Skeletal muscle tissue (tissue), 4 donors: ENCODE data around the gene BGN. TPM values are rescaled to one million over a fixed set of nuclear protein-coding genes. Genes with fewer than 3 reads are reported as not detected.

Experiments
- H3K27ac ChIP-seq: one replicate; pipeline ENCODE4 v1.7.0; 2013; ENCODE audit warnings: mild to moderate bottlenecking, low read depth, low read length, inconsistent platforms
- H3K27me3 ChIP-seq, 3 donors: one replicate each; pipeline ENCODE4 v1.7.0; 2013; ENCODE audit warnings: low read length in 3 of 3; ENCODE audit not compliant: control insufficient read depth in 3 of 3, insufficient read depth in 3 of 3
- H3K36me3 ChIP-seq, 3 donors: one replicate each; pipeline ENCODE4 v1.7.0; 2013; ENCODE audit warnings: low read length in 3 of 3; ENCODE audit not compliant: control insufficient read depth in 3 of 3, insufficient read depth in 3 of 3
- H3K4me1 ChIP-seq, 3 donors: one replicate each; pipeline ENCODE4 v1.7.0; 2013; ENCODE audit warnings: low read length in 3 of 3, mild to moderate bottlenecking in 3 of 3; ENCODE audit not compliant: control insufficient read depth in 3 of 3, insufficient read depth in 3 of 3
- H3K4me3 ChIP-seq, 3 donors: one replicate each; pipeline ENCODE4 v1.7.0; 2013; ENCODE audit warnings: low read length in 3 of 3
- H3K9ac ChIP-seq, 3 donors: one replicate each; pipeline ENCODE4 v1.7.0; 2013; ENCODE audit warnings: low read length in 3 of 3, mild to moderate bottlenecking in 3 of 3, moderate library complexity in 2 of 3, low read depth in 1 of 3
- H3K9me3 ChIP-seq, 3 donors: one replicate each; pipeline ENCODE4 v1.7.0; 2013; ENCODE audit warnings: low read length in 3 of 3; ENCODE audit not compliant: control insufficient read depth in 3 of 3
- total RNA-seq: library from RNA; depleted of rRNA; stranded (reverse); fragments of >200 nt; gene quantifications from one replicate; pipeline ENCODE4 v1.2.3, GENCODE V29; 2014
- donor health status: Osteomylitis.

BGN gene
- total RNA-seq, 1 donor from 2014 or later, result 24.5 TPM

DNA sequence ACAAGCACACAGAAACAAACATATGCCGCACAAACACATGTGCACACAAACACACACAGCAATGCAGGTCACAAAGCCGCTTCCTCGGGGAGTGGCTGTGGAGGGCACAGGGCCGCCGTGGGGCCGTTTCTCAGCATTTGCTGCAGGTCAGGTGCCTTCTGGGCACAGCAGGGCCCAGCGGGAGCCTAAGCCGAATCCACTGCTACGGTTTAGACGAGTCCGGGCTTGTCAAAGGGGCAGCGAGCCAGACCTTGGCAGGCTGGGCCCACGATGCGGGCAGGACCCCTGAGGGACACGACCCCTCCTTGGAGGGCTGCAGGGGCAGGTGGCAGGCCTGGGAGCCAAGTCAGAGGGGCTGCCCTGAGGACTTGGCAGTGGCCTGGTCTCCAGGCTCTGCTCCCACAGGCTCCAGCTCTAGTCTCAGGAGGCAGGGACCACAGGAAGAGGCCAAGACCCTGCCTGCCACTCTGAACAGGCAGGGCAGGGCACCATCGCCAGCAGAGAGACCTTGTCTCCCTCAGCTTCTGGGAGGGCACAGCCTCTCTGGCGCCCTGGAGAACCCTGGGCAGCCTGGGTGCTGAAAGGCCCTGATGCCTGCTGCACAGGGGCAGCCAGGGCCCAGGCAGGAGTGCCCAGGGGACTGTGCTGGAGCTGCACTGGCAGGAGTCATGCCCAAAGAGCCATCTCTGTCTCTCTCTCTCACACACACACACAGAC, 17.2 kb downstream of the BGN start:
- Histone ChIP-seq H3K4me3 (no peak overlapping the region), H3K27ac (no peak overlapping the region), H3K4me1 (peaks cover 0 to 14% (median 6%) of the 10 kb centered on the region in 3 donors)

GRCh38 chrX:153512501-153512893, 17.7 kb downstream of the BGN start:
- Histone ChIP-seq H3K9me3 (no peaks in the 10 kb centered on the region), H3K9ac (no peak overlapping the region), H3K27me3 (peaks cover 0 to 23% (median 5%) of the 10 kb centered on the region in 3 donors)

More for the DNA sequence above, 17.2 kb downstream of the BGN start:
- no peak overlapping the region for H3K9ac ChIP-seq
- H3K27me3 ChIP-seq, result peaks cover 0 to 20% (median 5%) of the 10 kb centered on the region in 3 donors
- no peaks in the 10 kb centered on the region for H3K36me3 ChIP-seq
- H3K9me3 ChIP-seq, result no peaks in the 10 kb centered on the region

GRCh38 chrX:153513265-153513664, 18.5 kb downstream of the BGN start:
- H3K9ac ChIP-seq, result no peak overlapping the region

More at GRCh38 chrX:153512501-153512893, 17.7 kb downstream of the BGN start:
- peaks cover 0 to 9% (median 5%) of the 10 kb centered on the region in 3 donors for H3K4me1 ChIP-seq
- no peak overlapping the region for H3K4me3 ChIP-seq
- H3K36me3 ChIP-seq, result no peaks in the 10 kb centered on the region
- H3K27ac ChIP-seq, result no peak overlapping the region

GRCh38 chrX:153514259-153514658, 19.5 kb downstream of the BGN start:
- Histone ChIP-seq H3K27me3 (peaks cover 9 to 35% (median 14%) of the 10 kb centered on the region in 3 donors), H3K27ac (no peak overlapping the region), H3K4me1 (peaks cover 0 to 4% (median 0%) of the 10 kb centered on the region in 3 donors), H3K9me3 (no peaks in the 10 kb centered on the region), H3K4me3 (no peak overlapping the region), H3K9ac (no peak overlapping the region), H3K36me3 (no peaks in the 10 kb centered on the region)

More at GRCh38 chrX:153513265-153513664, 18.5 kb downstream of the BGN start:
- Histone ChIP-seq H3K27me3 (peaks cover 1 to 25% (median 6%) of the 10 kb centered on the region in 3 donors), H3K4me3 (no peak overlapping the region), H3K36me3 (no peaks in the 10 kb centered on the region), H3K4me1 (peaks cover 0 to 4% (median 0%) of the 10 kb centered on the region in 3 donors), H3K9me3 (no peaks in the 10 kb centered on the region), H3K27ac (no peak overlapping the region)

DNA sequence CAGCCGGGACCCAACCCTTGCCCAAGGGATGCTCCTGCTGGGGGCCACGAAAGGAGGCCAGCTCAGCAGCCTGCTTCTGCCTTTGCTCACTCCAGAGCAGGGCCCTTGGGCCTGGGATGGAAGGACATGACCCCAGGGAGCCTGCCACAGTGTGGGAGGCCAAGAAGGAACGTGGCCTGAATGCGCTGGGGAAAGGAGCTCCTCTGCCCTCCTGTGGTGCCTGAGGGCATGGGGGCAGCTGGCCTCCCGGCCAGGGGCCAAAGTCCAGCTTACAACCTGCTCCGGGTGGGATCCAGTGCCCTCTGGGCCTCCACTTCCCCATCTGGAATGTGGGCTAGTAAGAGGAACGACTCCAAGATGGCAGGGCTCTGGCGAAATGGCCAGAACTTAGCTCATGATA, 20.7 kb downstream of the BGN start:
- Histone ChIP-seq H3K36me3 (no peaks in the 10 kb centered on the region), H3K9me3 (no peaks in the 10 kb centered on the region), H3K27me3 (peaks cover 11 to 38% (median 23%) of the 10 kb centered on the region in 3 donors), H3K27ac (no peak overlapping the region), H3K4me1 (peaks cover 0 to 4% (median 0%) of the 10 kb centered on the region in 3 donors), H3K4me3 (no peak overlapping the region), H3K9ac (no peak overlapping the region)

- H3K4me1 ChIP-seq, result peaks cover 0 to 6% (median 0%) of the 10 kb centered on the region in 3 donors
- H3K4me3 ChIP-seq, result no peak overlapping the region
- peaks cover 15 to 40% (median 29%) of the 10 kb centered on the region in 3 donors for H3K27me3 ChIP-seq
Measured at GRCh38 chrX:153516073-153516472, 21.3 kb downstream of the BGN start.

DNA sequence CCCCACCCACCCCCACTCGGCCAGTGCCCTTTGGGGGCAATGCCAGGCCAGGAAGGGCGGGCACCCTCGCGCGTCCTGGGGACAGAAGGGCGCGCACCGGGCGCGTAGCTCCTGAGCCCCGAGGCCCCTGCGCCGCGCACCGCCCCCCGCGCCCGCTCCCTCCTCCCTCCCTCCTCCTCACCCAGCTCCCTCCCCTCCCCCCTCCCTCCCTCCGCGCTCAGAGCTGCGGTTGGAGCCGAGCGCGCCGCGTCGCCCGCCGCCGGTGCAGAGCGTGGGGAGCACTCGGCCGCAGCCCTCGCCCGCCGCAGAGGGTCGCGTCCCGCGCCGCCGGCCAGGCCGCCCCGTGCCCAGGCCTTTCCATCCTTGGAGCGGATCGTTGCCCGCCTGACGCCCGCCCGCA, 22.6 kb downstream of the BGN start, which contains the start of gene ATP2B3:
Gene ATP2B3 (plus strand): TSS at position 220 of the 400 bp plus-strand sequence. CDS start 18,606 bp downstream, outside the sequence.
- Histone ChIP-seq H3K27ac (no peak within 1 kb of the TSS), H3K9ac (no peak within 1 kb of the TSS), H3K9me3 (no peaks in the 10 kb centered on the region), H3K27me3 (peaks cover 18 to 53% (median 34%) of the 10 kb centered on the region in 3 donors), H3K4me3 (no peak within 1 kb of the TSS), H3K4me1 (peaks cover 0 to 4% (median 0%) of the 10 kb centered on the region in 3 donors), H3K36me3 (no peaks in the 10 kb centered on the region)

More at GRCh38 chrX:153516073-153516472, 21.3 kb downstream of the BGN start:
- Histone ChIP-seq H3K36me3 (no peaks in the 10 kb centered on the region), H3K9me3 (no peaks in the 10 kb centered on the region), H3K9ac (no peak overlapping the region), H3K27ac (no peak overlapping the region)

DNA sequence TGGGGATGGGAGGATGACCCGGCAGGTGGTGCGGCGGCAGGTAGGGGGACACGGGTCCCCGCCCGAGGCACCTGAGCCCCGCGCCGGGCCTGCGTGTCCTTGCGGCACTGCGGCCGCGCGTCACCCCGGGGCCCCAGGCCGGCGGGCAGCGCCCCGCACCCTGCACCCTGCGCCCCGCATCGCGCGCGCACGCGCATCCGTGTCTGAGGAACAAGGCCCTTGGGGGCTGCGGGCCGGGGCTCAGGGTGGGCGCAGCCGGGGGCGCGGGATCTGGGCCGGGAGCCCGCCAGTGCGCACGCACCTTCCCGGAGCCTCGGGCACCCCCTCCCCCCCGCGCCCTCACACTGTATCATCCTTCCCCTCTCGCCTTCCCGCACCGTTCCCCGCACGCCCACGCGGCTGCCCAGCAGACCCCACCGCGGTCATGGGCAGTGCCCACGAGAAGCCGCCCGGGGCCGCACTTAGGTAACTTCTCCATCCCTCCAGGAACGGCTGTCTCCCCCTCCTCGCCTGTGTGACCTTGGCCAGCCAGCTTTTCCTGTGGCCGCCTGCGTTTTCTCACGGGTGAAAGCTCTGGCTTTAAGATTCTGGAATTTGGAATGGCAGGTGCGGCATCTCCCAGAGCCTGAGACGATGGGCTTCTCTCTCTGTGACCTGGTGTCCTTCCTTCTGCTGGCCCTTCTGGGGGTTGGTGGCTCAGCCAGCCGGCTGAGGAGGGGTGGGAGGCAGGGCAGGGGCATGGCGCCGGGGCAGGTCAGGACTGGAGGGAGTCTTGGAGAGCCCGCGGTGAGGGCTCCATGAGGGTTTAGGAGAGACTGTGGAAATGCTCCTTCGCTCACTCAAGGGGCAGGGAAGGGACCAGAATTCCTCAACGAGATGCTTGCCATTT, 23.4 kb downstream of the BGN start:
- peaks cover 18 to 56% (median 37%) of the 10 kb centered on the region in 3 donors for H3K27me3 ChIP-seq
- no peak overlapping the region for H3K4me3 ChIP-seq
- H3K36me3 ChIP-seq, result no peaks in the 10 kb centered on the region
- H3K9me3 ChIP-seq, result no peaks in the 10 kb centered on the region
- peaks cover 0 to 4% (median 0%) of the 10 kb centered on the region in 3 donors for H3K4me1 ChIP-seq
- H3K27ac ChIP-seq, result no peak overlapping the region
- no peak overlapping the region for H3K9ac ChIP-seq

GRCh38 chrX:153519569-153520286, 24.9 kb downstream of the BGN start:
- no peak overlapping the region for H3K4me3 ChIP-seq
- no peaks in the 10 kb centered on the region for H3K9me3 ChIP-seq
- no peak overlapping the region for H3K9ac ChIP-seq
- H3K27ac ChIP-seq, result no peak overlapping the region
- H3K36me3 ChIP-seq, result no peaks in the 10 kb centered on the region
- peaks cover 18 to 63% (median 43%) of the 10 kb centered on the region in 3 donors for H3K27me3 ChIP-seq
- peaks cover 0 to 4% (median 0%) of the 10 kb centered on the region in 3 donors for H3K4me1 ChIP-seq
